Glomerular visceral epithelial cell (primary cell): ENCODE data around the gene MID1.

ENCODE experiments used
- DNase-seq: peaks from one replicate; pipeline ENCODE4 v3.0.0-alpha.2; 2016; ENCODE audit errors: extremely low spot score

MID1 gene

GRCh38 chrX:10576777-10577447 lies 43.5 kb downstream of the MID1 start:
- DNase-seq: no peak

DNA sequence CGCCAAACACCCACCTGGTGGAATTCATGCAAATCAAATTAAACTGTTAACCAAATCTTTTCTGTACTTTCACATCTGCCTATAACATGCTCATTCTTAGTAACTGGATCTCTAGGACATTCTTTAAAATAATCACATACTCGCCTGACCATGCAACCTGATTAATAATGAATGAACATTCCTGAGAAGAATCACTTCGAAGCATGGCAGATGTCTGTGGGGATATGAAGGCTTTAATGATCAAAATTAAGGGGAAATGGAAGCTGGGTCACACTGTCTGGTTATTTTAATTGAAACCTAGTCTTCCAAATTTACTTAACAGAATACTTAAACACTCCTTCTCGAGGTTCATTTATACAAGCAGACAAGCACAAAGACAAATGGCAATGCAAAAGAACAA lies 44.2 kb downstream of the MID1 start:
- DNase-seq: no peak

DNA sequence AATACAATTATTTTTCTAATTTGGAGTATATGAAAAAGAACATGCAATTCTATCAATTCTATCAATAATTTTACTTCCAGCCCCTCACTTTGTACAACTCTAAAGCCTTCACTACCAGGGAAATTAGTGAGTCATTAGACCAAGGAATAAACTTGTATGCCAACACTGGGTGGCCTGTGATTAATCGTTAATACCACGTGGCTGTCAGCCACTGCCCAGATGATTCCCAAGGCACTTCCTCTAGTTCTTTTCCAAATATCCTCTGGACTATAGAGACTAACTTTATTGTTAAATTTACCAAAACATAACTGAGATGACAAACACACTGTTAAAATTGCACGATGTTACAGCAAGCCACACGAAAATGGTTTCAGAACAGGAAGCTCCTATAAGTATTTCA lies 45.7 kb downstream of the MID1 start:
- DNase-seq: peak; percentile 24

DNA sequence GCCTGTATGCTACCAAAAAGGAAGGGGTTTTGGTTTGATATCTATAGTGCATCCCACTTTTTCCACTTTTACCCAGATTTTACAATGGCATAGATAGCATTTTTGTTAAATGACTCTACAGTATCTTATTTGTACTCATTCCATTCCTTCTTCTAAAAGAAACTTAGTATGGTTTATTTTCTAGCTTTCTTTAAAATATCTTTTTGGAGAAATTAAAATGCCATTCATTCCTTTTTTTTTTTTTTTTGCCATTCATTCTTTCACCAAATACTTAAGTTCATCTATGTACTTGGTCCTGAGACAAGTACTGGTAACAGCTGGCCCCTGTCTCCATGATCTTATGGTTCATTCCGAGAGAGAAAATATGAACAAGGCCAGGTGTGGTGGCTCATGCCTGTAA lies 49.1 kb downstream of the MID1 start:
- DNase-seq: no peak

GRCh38 chrX:10570601-10571000 lies 49.8 kb downstream of the MID1 start:
- DNase-seq: no peak

GRCh38 chrX:10569946-10570345 lies 50.4 kb downstream of the MID1 start:
- DNase-seq: peak; percentile 24

GRCh38 chrX:10568428-10568827 lies 52.0 kb downstream of the MID1 start:
- no peak for DNase-seq

GRCh38 chrX:10567136-10567535 lies 53.2 kb downstream of the MID1 start:
- DNase-seq: no peak

- no peak for DNase-seq
Observed at GRCh38 chrX:10566716-10567097, 53.7 kb downstream of the MID1 start.

DNA sequence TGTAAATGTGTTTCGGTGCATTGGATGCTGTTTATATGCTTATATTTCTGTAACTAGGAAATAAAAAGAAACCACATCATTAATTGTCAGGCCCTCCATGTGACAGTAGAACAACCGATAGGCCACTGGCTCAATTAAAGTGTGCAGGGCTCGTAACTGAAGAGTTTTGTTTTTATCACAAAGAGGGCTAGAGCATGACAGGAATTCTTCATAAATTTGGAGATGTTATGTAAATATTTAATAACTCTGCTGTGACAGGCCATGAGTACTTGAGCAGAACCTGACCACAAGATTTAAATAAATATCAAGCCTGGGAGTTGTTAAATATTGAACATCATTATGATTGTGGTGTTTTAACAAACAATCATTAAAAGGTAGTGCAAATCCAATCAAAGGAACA lies 55.9 kb downstream of the MID1 start:
- DNase-seq: no peak

DNA sequence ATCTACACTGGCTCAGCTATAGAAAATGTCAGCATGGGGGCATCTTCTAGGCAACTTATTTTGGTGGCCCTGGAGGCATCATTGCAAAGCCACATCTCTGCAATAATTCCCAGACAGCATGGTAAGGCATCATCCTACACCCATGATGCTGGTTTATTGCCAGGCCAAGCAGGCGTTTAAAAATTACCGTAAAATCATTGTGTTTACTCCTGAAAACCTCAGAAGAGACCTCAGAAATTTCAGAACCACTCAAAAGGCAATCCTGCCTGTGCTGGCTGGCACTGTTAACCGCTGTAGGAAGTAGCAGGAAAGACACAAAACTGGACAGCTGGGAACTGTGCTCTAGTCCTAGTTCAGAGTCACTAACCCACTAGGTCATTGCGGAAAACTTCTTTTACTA lies 63.2 kb downstream of the MID1 start:
- no peak for DNase-seq

DNA sequence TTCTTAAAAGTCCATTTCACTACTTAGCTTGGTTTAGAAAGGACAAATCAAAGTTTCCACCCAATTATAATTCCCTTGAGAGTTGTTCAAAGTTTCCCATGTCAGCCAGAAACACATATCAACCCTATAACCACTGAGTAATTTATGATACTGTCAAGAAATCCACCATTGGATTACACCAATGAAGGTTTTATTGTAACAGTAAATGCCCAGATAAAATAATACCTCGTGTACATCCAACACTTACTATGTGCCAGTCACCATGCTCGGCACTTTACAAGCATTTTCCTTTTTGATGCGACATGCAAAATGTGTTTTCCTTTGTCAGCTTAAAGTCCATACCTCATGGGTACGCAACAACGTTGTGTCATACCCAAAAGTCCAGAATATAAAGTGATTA lies 64.0 kb downstream of the MID1 start:
- no peak for DNase-seq

- no peak for DNase-seq
Observed at GRCh38 chrX:10555846-10556245, 64.5 kb downstream of the MID1 start.

DNA sequence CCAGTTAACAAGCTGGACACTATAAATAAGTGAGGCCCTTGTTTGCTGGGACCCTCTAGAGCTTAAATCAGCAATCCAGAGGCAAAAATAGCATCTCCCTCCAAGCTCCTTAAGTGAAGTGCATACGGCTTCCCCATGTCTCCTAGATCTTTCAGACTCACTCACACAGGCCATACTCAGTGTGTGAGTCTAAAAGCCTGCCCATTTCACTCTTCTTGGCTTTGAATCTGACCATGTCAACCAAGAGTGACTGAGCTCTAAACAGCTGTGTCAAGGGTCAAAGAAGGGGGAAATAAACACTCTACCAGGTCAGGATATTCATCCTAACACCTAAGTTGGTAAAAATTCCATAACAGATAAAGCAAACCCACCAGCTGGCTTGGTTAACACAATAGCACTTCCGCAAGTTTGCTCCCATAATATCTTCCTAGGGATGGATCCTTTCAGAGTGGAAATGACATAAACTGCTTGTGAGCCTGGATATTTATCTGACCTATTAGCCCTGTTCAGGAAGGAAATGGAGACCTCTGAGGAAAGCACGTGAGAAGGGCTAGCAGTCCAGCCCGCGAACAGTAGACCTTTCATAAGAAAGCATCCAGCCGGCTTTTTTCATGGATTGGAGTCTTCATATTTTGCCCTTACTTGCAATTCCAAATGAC lies 65.6 kb downstream of the MID1 start:
- no peak for DNase-seq

DNA sequence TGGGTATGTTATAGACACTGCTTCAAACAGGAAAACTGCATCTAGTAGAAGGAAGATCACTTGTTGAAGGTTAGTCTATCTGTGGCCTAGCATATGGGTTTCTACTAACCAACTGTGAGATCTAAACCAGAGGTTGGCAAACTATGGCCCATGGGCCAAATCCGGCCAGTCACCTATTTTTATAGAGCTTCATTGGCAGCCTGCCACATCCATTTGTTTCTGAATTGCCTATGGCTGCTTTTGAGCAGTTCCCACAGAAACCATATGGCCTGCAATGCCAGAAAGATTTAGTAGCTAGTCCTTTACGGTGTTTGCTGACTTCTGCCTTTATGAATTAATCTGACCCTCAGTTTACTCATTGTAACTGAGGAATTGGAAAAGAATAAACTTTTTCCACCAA lies 71.1 kb downstream of the MID1 start:
- peak; percentile 2 for DNase-seq

DNA sequence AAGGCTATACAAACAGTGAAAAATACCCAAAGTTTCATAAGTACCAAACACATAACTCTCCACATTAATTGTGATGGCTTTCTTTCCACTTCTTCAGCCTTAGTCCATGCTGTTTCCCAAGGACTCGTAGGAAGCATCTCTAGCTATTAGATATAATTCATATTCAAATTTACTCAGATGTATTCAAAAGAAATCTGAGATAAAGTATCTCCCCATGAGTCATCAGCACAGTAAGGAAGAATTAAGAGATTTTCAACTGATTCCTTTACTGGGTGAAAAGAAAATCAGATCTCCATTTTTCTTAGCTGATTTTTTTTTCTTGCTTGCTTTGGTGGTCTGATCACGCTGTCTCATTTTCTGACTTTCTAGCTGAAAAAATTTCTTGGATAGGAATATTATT lies 71.7 kb downstream of the MID1 start:
- no peak for DNase-seq

- DNase-seq: no peak
Observed at GRCh38 chrX:10545882-10546281, 74.5 kb downstream of the MID1 start.

GRCh38 chrX:10542586-10542985 lies 77.8 kb downstream of the MID1 start:
- no peak for DNase-seq

DNA sequence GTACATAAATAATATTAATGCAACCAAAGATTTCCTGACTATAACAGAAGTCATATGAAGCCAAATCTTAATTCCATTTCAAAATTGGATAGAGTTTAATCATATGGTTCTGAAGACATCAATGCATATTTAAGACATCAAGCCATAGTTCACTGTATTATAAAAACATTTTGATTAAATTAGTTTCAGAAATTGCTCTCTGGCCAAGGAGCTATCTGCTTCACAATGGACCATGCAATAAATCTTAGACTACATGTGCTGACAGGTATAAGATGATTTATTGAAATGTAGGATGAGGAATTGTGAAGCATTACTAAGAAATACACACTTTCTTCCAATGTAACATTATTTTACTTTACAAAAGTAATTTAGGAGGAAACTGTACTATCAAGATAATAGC lies 81.6 kb downstream of the MID1 start:
- no peak for DNase-seq

DNA sequence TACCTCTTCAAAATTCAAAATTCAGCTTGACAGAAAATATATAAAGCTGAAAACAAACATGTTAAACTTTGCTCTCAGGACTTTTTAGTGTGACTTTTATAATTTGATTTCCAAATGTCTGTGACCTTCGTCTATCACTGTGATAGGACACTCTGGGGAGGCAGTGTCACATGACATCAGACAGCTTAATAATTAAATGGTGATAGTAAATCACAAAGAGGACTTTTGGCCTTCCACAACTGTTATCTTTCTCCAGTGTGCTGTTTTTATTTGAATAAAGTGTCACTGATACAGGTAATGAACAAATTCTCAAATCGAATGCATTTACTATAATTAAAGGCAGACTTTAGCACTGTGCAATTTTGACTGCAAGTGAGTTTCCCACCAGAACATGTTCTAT lies 83.1 kb downstream of the MID1 start:
- no peak for DNase-seq

DNA sequence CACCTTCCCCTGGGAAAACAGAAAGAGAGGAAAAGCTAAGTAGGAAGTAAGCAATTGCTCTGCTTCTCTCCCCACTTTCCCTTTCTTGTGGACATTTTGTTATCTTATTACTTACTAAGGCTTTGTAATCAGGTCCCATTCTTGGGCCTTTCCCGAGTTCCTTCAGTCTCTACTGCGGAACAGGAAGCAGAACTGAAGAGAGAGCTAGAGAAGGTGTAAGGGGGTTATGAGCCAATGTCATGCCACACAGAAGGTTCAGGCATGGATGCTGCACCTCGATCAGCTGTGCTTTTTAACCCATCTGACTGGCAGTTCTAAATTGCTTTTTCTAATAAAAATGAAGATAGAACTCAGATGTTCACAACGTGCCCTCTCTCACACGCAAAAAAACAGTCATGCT lies 83.6 kb downstream of the MID1 start:
- DNase-seq: no peak

- DNase-seq: no peak
Observed at GRCh38 chrX:10534611-10535010, 85.8 kb downstream of the MID1 start.

DNA sequence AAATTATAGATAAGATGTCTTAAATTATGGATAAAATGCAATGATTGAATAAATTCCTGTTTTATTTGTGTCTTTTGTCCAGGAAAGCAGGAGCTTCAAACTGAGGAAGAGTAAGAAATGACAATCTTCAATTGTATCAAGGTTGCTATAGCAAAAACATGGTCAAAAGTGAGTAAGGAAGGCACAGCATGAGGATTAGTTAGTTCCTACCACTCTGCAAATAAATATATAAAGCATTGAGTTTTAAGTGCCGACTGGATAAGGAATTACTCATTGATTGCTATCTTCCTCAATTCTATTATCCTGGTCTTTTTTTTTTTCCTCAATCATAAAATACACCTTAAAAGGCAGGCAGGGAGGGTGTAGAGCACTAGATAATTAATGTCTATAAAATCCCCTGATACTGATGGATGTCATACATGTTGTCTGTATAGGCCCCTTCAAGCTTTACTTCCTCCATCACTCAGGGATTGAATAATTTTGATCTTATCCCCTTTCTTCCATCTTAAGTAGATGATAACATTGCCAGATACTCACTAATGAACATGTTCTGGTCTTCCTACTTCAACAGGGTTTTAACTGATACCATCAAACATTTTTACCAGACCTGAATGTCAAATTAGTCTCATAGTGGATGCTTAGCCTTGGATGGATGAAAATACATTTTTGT lies 86.6 kb downstream of the MID1 start:
- DNase-seq: no peak
